ENCODE results near the gene USP53. TPM values are rescaled to one million over a fixed set of nuclear protein-coding genes. Genes with fewer than 3 reads are reported as not detected.

The USP53 gene
- total and polyA plus RNA-seq, 4 donors = 24.9 to 114 (median 73.8) TPM

Other genes with a start within 250 kb of the USP53 start
- 10 to 100 TPM in 1 of 2 donors, 1 to 10 TPM in 1; 9.4 to 12.0 TPM for gene MYOZ2, start 76.9 kb upstream of the USP53 start, total RNA-seq
- 10 to 100 TPM in 1 of 2 donors, 1 to 10 TPM in 1; 8.9 to 46.3 TPM for gene MYOZ2, start 76.9 kb upstream of the USP53 start, polyA plus RNA-seq
- not detected for gene FABP2, start 109.4 kb downstream of the USP53 start, total RNA-seq
- 100 to 1,000 TPM in 1 of 2 donors, under 1 TPM in 1; 0.05 to 153 TPM for gene FABP2, start 109.4 kb downstream of the USP53 start, polyA plus RNA-seq